HUDEP-2 (cell line): ENCODE results near the gene CGREF1.

Experiments used
- DNase-seq, 76 experiments: peaks; one replicate each; lab custom pipeline; 2025; ENCODE audit not compliant: unreplicated experiment in 76 of 76; lab: John Stamatoyannopoulos, UW

Gene CGREF1

GRCh38 chr2:27091746-27092695, 26.9 kb downstream of the CGREF1 start:
- no peak for DNase-seq

GRCh38 chr2:27089111-27089954, 29.6 kb downstream of the CGREF1 start:
- DNase-seq, result no peak

GRCh38 chr2:27088634-27089033, 30.3 kb downstream of the CGREF1 start:
- peak in 36 of 76 experiments; percentile 5 to 70 (median 29) for DNase-seq

GRCh38 chr2:27087823-27088410, 31.0 kb downstream of the CGREF1 start:
- no peak for DNase-seq

GRCh38 chr2:27086724-27087593, 32.0 kb downstream of the CGREF1 start, which contains the start of gene KHK:
KHK (plus strand) TSS chr2:27086772; CDS start chr2:27087260, 488 bp downstream.
- peak in 3 of 76 experiments; percentile 22 to 52 (median 51) for DNase-seq

- peak in 75 of 76 experiments; percentile 10 to 97 (median 91) for DNase-seq
These were observed 32.7 kb downstream of the CGREF1 start for GRCh38 chr2:27086090-27086723.

DNA sequence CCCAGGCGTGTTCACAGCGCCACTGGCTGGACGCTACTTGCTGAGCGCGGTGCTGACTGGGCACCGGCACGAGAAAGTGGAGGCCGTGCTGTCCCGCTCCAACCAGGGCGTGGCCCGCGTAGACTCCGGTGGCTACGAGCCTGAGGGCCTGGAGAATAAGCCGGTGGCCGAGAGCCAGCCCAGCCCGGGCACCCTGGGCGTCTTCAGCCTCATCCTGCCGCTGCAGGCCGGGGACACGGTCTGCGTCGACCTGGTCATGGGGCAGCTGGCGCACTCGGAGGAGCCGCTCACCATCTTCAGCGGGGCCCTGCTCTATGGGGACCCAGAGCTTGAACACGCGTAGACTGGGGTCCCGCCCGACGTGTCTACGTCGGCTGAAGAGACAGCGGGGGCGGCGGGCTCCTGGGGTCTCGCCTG, 33.2 kb downstream of the CGREF1 start:
- peak in 62 of 76 experiments; percentile 5 to 83 (median 50) for DNase-seq

- DNase-seq, result no peak
These were observed 33.8 kb downstream of the CGREF1 start for GRCh38 chr2:27085062-27085672.

GRCh38 chr2:27084297-27085061, 34.4 kb downstream of the CGREF1 start:
- no peak for DNase-seq

- DNase-seq, result no peak
These were observed 35.3 kb downstream of the CGREF1 start for GRCh38 chr2:27083410-27084296.

DNA sequence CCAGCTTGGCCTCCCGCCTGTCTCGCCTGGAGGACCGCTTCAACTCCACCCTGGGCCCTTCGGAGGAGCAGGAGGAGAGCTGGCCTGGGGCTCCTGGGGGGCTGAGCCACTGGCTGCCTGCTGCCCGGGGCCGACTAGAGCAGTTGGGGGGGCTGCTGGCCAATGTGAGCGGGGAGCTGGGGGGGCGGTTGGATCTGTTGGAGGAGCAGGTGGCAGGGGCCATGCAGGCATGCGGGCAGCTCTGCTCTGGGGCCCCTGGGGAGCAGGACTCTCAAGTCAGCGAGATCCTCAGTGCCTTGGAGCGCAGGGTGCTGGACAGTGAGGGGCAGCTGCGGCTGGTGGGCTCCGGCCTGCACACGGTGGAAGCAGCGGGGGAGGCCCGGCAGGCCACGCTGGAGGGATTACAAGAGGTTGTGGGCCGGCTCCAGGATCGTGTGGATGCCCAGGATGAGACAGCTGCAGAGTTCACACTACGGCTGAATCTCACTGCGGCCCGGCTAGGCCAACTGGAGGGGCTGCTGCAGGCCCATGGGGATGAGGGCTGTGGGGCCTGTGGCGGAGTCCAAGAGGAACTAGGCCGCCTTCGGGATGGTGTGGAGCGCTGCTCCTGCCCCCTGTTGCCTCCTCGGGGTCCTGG, 36.0 kb downstream of the CGREF1 start:
- peak in 1 of 76 experiments; percentile 16 for DNase-seq

DNA sequence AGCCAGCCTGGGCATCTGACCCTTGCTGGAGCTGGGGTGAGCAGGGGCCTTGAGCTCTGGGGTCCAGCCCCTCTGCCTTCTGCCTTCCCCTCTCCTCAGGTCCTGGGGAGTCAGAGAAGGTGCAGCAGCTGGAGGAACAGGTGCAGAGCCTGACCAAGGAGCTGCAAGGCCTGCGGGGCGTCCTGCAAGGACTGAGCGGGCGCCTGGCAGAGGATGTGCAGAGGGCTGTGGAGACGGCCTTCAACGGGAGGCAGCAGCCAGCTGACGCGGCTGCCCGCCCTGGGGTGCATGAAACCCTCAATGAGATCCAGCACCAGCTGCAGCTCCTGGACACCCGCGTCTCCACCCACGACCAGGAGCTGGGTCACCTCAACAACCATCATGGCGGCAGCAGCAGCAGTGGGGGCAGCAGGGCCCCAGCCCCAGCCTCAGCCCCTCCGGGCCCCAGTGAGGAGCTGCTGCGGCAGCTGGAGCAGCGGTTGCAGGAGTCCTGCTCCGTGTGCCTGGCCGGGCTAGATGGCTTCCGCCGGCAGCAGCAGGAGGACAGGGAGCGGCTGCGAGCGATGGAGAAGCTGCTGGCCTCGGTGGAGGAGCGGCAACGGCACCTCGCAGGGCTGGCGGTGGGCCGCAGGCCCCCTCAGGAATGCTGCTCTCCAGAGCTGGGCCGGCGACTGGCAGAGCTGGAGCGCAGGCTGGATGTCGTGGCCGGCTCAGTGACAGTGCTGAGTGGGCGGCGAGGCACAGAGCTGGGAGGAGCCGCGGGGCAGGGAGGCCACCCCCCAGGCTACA, 36.8 kb downstream of the CGREF1 start:
- peak in 20 of 76 experiments; percentile 12 to 75 (median 34) for DNase-seq

DNA sequence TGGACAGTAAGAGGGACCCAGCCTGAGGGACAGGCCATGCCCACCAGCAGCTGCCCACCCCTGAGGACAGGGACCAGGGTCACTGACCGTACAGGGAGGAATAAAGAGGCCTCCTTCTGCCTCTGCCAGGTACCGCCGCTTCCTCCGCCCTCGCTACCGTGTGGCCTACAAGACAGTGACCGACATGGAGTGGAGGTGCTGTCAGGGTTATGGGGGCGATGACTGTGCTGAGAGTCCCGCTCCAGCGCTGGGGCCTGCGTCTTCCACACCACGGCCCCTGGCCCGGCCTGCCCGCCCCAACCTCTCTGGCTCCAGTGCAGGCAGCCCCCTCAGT, 38.4 kb downstream of the CGREF1 start:
- DNase-seq, result no peak

GRCh38 chr2:27080140-27080469, 38.8 kb downstream of the CGREF1 start:
- DNase-seq, result no peak

GRCh38 chr2:27079233-27080139, 39.4 kb downstream of the CGREF1 start:
- no peak for DNase-seq
